Tibial nerve (tissue), 4 donors: ENCODE measurements around the gene VSIR. TPM values are rescaled to one million over a fixed set of nuclear protein-coding genes. Genes with fewer than 3 reads are reported as not detected.

Experiments
- DNase-seq, 2 donors: peaks; one replicate each; pipeline ENCODE4 v3.0.0-alpha.2; 2019; ENCODE audit warnings: low spot score in 2 of 2
- H3K27ac ChIP-seq, 4 donors: fragments of 200-600 bp; sonication (generic) in 3 of 4; one replicate each; pipeline ENCODE4 v1.5.1; 2017 to 2019; ENCODE audit warnings: mild to moderate bottlenecking in 1 of 4
- H3K27me3 ChIP-seq, 2 donors: fragments of 200-600 bp; sonication (generic) in 1 of 2; one replicate each; pipeline versions ENCODE4 v1.5.1 to v1.6.0; 2017 to 2019
- H3K36me3 ChIP-seq, 3 donors: fragments of 200-600 bp; sonication (generic); one replicate each; pipeline ENCODE4 v1.5.1; 2018 to 2019
- H3K4me1 ChIP-seq, 4 donors: fragments of 200-600 bp; sonication (generic) in 3 of 4; one replicate each; pipeline ENCODE4 v1.5.1; 2017 to 2019
- H3K4me3 ChIP-seq, 4 donors: fragments of 200-600 bp; sonication (generic) in 3 of 4; one replicate each; pipeline ENCODE4 v1.5.1; 2017 to 2019; ENCODE audit warnings: mild to moderate bottlenecking in 1 of 4, moderate library complexity in 1 of 4
- H3K9me3 ChIP-seq, 4 donors: fragments of 200-600 bp; sonication (generic) in 3 of 4; one replicate each; pipeline ENCODE4 v1.5.1; 2017 to 2019
- EP300 ChIP-seq, 2 donors: sonication (generic); formaldehyde crosslinking; IDR thresholded peaks; one replicate each; pipeline ENCODE4 v1.6.1; 2017; ENCODE audit warnings: antibody characterized with exemption in 2 of 2, mild to moderate bottlenecking in 1 of 2
- POLR2A ChIP-seq, 2 donors: fragments of 450-650 bp; IDR thresholded peaks; one replicate each; pipeline ENCODE4 v1.6.1; 2017; ENCODE audit warnings: antibody characterized with exemption in 2 of 2, mild to moderate bottlenecking in 2 of 2, moderate library complexity in 2 of 2
- WGBS, 2 donors: methylation state at CpG; one replicate each; pipeline ENCODE4 v1.1.5; 2018; 5-methylcytosine and 5-hydroxymethylcytosine counted together
- total RNA-seq, 4 donors: library from RNA; depleted of rRNA; stranded (reverse); fragments of >200 nt; gene quantifications; one replicate each; pipeline ENCODE4 v1.1.0, GENCODE V29; 2016
- TF ChIP-seq, protein P1 (sequence below), 5 experiments: fragments of 200-600 bp in 3 of 5; fragments of 450-650 bp in 2 of 5; sonication (generic) in 3 of 5; IDR thresholded peaks; one replicate each; pipeline ENCODE4 v1.5.1; 2016 to 2019; ENCODE audit warnings: antibody characterized with exemption in 5 of 5, mild to moderate bottlenecking in 3 of 5, moderate library complexity in 2 of 5

Gene VSIR
- total RNA-seq, 4 donors from 2014 or later, result 133 to 227 (median 151) TPM

DNA sequence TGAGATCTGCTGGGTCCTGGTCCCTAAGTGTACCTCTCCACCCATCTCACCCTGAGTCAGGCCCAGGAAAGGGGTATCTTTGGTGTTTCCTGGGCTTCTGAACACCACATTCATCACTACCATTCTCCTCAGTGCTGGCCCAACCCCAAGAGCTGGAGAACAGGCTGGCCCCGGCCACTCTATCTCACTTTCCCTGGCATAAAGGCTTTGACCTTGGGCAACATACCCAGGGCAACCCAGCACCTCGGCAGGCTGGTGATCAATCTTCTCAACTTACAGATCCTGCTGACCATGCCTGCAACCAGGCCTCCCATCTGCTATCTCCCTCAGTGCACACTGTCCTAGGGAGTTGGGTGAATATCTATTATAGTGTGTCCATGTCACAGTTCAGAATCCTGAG lies 2.1 kb downstream of the VSIR start:
- 43 to 57% methylated on average over 1 to 2 of the region's 2 CpGs for WGBS, 2 donors

DNA sequence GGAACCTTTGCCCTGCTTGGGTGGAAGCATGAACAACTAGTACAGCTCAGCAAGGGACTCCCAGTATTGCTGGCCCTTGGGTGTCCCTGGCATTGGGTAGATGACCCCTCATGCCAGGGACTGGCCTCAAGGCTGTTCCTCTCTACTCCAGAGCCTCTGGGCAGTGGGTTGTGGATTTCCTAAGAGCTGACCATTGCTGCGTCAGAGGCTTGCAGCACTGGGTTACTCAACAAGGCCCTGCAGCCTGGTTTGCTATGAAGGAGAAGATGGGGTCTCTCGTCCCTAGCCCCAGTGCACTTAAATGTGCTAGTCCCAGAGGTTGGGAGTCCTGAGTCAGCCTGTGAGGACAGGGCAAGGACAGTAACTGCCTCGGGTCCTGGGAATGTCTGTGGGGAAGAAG lies 2.5 kb downstream of the VSIR start:
- peak overlapping the region; percentile 88 to 98 (median 97) for H3K27ac ChIP-seq
- peak in 1 of 2 donors; percentile 68 for TF ChIP-seq EP300 (IDR thresholded peaks at IDR 0.05)
- TF ChIP-seq, protein P1, sequence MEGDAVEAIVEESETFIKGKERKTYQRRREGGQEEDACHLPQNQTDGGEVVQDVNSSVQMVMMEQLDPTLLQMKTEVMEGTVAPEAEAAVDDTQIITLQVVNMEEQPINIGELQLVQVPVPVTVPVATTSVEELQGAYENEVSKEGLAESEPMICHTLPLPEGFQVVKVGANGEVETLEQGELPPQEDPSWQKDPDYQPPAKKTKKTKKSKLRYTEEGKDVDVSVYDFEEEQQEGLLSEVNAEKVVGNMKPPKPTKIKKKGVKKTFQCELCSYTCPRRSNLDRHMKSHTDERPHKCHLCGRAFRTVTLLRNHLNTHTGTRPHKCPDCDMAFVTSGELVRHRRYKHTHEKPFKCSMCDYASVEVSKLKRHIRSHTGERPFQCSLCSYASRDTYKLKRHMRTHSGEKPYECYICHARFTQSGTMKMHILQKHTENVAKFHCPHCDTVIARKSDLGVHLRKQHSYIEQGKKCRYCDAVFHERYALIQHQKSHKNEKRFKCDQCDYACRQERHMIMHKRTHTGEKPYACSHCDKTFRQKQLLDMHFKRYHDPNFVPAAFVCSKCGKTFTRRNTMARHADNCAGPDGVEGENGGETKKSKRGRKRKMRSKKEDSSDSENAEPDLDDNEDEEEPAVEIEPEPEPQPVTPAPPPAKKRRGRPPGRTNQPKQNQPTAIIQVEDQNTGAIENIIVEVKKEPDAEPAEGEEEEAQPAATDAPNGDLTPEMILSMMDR (IDR thresholded peaks at IDR 0.05), result peak in 1 of 5 experiments; percentile 9
- no peak for TF ChIP-seq POLR2A (IDR thresholded peaks at IDR 0.05)
- 40 to 69% methylated on average over 2 to 3 of the region's 3 CpGs for WGBS, 2 donors
- H3K4me1 ChIP-seq, result peaks cover 7 to 93% (median 78%) of the 10 kb centered on the region in 4 donors
- peak in 1 of 2 donors; percentile 55 for DNase-seq
- H3K9me3 ChIP-seq, result no peaks in the 10 kb centered on the region
- H3K27me3 ChIP-seq, result no peaks in the 10 kb centered on the region
- H3K4me3 ChIP-seq, result peak overlapping the region; percentile 16 to 92 (median 83)
- H3K36me3 ChIP-seq, result no peaks in the 10 kb centered on the region

More for the DNA sequence above, 2.1 kb downstream of the VSIR start:
- Histone ChIP-seq H3K36me3 (no peaks in the 10 kb centered on the region), H3K27ac (peak overlapping the region; percentile 88 to 98 (median 97)), H3K27me3 (no peaks in the 10 kb centered on the region), H3K4me1 (peaks cover 7 to 93% (median 75%) of the 10 kb centered on the region in 4 donors), H3K9me3 (no peaks in the 10 kb centered on the region), H3K4me3 (peak overlapping the region; percentile 80 to 98 (median 89))
- TF ChIP-seq, protein P1 (IDR thresholded peaks at IDR 0.05), result no peak
- no peak for TF ChIP-seq EP300 (IDR thresholded peaks at IDR 0.05)
- TF ChIP-seq POLR2A (IDR thresholded peaks at IDR 0.05), result no peak
- DNase-seq, result no peak

DNA sequence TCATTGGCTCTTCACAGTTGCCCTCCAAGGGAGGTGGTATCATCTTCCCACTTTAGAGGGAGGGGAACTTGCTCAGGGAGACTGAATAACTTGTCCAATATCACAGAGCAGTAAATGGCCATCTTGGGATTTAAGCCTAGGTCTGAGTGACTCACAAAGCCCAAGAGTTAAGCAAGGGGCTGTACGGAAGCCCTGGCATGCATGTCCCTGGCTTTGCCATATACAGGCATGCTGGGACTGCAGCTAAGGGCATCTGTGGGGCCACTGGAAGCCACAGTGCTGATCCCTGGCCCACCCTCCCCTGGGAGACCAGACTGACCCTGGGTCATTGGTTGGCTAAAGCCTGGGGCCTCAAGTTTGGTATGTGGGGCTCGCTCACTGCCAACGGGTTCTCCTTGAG lies 3.1 kb downstream of the VSIR start:
- Histone ChIP-seq H3K9me3 (no peaks in the 10 kb centered on the region), H3K27me3 (no peaks in the 10 kb centered on the region), H3K36me3 (no peaks in the 10 kb centered on the region), H3K4me3 (peak overlapping the region; percentile 16 to 92 (median 83)), H3K27ac (peak overlapping the region; percentile 88 to 98 (median 97)), H3K4me1 (peaks cover 7 to 93% (median 81%) of the 10 kb centered on the region in 4 donors)
- DNase-seq, result no peak
- WGBS, 2 donors, result 65 to 70% methylated on average over 3 of the region's 3 CpGs
- TF ChIP-seq POLR2A (IDR thresholded peaks at IDR 0.05), result no peak
- TF ChIP-seq, protein P1 (IDR thresholded peaks at IDR 0.05), result no peak
- no peak for TF ChIP-seq EP300 (IDR thresholded peaks at IDR 0.05)

DNA sequence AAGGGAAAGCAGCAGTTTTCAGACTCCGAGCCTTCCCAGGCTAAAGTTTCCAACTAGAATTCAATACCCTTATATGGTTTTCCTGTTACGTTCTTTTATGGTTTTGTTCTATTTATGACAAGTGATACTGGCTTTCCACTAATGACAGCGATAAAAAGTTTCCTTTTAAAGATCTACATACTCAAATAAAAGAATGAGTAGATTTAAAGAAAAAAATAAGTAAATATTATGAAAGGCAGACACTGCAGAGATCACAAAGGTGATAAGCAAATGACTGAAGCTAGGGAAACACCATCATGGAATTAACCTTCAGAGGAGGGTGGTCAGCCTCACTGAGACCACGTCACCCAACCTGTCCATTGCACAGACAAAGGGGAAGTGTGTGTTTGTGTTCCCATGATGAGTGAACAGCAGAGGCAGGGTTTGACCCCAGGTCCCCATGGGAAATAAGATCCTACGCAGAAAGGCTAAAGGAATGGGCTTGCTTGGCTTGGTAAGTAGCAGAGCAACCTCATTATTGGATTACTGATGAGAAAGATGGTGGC lies 4.0 kb downstream of the VSIR start:
- H3K36me3 ChIP-seq, result peaks cover 0 to 8% (median 0%) of the 10 kb centered on the region in 3 donors
- H3K27me3 ChIP-seq, result no peaks in the 10 kb centered on the region
- TF ChIP-seq, protein P1 (IDR thresholded peaks at IDR 0.05), result no peak
- no peak for TF ChIP-seq EP300 (IDR thresholded peaks at IDR 0.05)
- TF ChIP-seq POLR2A (IDR thresholded peaks at IDR 0.05), result no peak
- peak overlapping the region; percentile 88 to 98 (median 97) for H3K27ac ChIP-seq
- no peaks in the 10 kb centered on the region for H3K9me3 ChIP-seq
- DNase-seq, result no peak
- H3K4me3 ChIP-seq, result peak overlapping the region in 2 of 4 donors; percentile 7 to 92
- WGBS, 2 donors, result 27 to 29% methylated on average over 5 of the region's 5 CpGs
- H3K4me1 ChIP-seq, result peaks cover 7 to 93% (median 83%) of the 10 kb centered on the region in 4 donors

DNA sequence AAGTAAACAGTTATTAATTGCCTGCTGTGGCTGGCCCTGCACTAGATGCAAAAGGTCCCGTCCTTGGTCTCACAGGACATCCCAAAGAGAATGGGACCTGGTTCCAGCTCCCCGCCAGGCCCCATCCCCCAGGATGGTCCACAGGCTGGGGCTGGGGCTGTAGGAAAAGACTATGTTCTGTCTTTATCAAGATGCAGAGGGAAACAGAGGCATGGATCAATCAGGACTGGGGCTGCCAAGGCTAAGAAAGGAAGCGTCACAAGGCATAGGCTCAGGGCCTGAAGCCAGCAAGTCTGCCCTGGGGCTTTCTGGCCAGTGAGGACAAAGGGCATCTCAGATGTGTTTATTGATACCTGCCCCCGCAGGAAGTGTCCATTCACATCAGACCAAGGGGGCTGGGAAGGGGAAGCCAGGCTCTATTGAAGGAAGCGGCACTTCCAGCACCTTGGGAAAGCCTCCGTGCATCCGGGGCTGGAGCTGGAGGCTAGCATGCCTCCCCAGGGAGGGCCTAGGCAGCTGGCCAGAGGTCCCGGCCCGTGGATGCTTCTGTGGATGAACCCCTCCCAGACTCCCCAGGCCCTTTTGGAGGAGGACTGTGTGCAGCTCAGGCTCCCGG lies 5.8 kb downstream of the VSIR start:
- TF ChIP-seq POLR2A (IDR thresholded peaks at IDR 0.05), result no peak
- TF ChIP-seq, protein P1 (IDR thresholded peaks at IDR 0.05), result no peak
- TF ChIP-seq EP300 (IDR thresholded peaks at IDR 0.05), result no peak
- peak overlapping the region; percentile 88 to 98 (median 97) for H3K27ac ChIP-seq
- H3K27me3 ChIP-seq, result no peaks in the 10 kb centered on the region
- H3K4me3 ChIP-seq, result peak overlapping the region in 2 of 4 donors; percentile 16 to 21
- DNase-seq, result peak in 1 of 2 donors; percentile 27
- H3K36me3 ChIP-seq, result peaks cover 0 to 15% (median 0%) of the 10 kb centered on the region in 3 donors
- WGBS, 2 donors, result 24 to 31% methylated on average over 8 to 9 of the region's 10 CpGs
- no peaks in the 10 kb centered on the region for H3K9me3 ChIP-seq
- peaks cover 7 to 100% (median 91%) of the 10 kb centered on the region in 4 donors for H3K4me1 ChIP-seq
